Ishikawa (cell line): ENCODE results near the gene UBA6.

Source experiments
- CEBPB ChIP-seq: IDR thresholded peaks from 2 replicates; pipeline ENCODE4 v1.6.1; 2012
- CREB1 ChIP-seq: IDR thresholded peaks from 2 replicates; pipeline ENCODE4 v1.6.1; 2012; ENCODE audit warnings: low read depth
- EGR1 ChIP-seq: IDR thresholded peaks from 2 replicates; pipeline ENCODE4 v1.6.1; 2012
- EP300 ChIP-seq: IDR thresholded peaks from 2 replicates; pipeline ENCODE4 v1.6.1; 2012; ENCODE audit warnings: borderline replicate concordance
- FOXM1 ChIP-seq: IDR thresholded peaks from 2 replicates; pipeline ENCODE4 v1.6.1; 2012; ENCODE audit warnings: low read depth, borderline replicate concordance
- MAX ChIP-seq: IDR thresholded peaks from 2 replicates; pipeline ENCODE4 v1.6.1; 2012
- NFIC ChIP-seq: IDR thresholded peaks from 2 replicates; pipeline ENCODE4 v1.6.1; 2012
- REST ChIP-seq: IDR thresholded peaks from 2 replicates; pipeline ENCODE4 v1.6.1; 2012; ENCODE audit warnings: low read depth, mild to moderate bottlenecking
- TAF1 ChIP-seq: IDR thresholded peaks from 2 replicates; pipeline ENCODE4 v1.6.1; 2012; ENCODE audit warnings: low read depth, mild to moderate bottlenecking
- TCF12 ChIP-seq: IDR thresholded peaks from 2 replicates; pipeline ENCODE4 v1.6.1; 2012; ENCODE audit warnings: low read depth
- USF1 ChIP-seq: IDR thresholded peaks from 2 replicates; pipeline ENCODE4 v1.6.1; 2012
- YY1 ChIP-seq: IDR thresholded peaks from 2 replicates; pipeline ENCODE4 v1.6.1; 2012; ENCODE audit warnings: low read depth
- ZBTB7A ChIP-seq: IDR thresholded peaks from 2 replicates; pipeline ENCODE4 v1.6.1; 2012; ENCODE audit warnings: low read depth

- no peak for TF ChIP-seq NFIC
- TF ChIP-seq MAX: no peak
- no peak for TF ChIP-seq EP300
- TF ChIP-seq YY1: no peak
- no peak for TF ChIP-seq CREB1
- TF ChIP-seq ZBTB7A: no peak
- TF ChIP-seq REST: no peak
- no peak for TF ChIP-seq TAF1
- no peak for TF ChIP-seq CEBPB
- no peak for TF ChIP-seq EGR1
- no peak for TF ChIP-seq TCF12
- TF ChIP-seq USF1: no peak
- no peak for TF ChIP-seq FOXM1
Measured at GRCh38 chr4:67691328-67691727, 9.6 kb downstream of the UBA6 start.
